ENCODE results near the gene EREG.

GRCh38 chr4:74367656-74368290 is 2.8 kb downstream of the EREG start:
- TF ChIP-seq CTCF (IDR thresholded peaks at IDR 0.05) (no peak), EZH2 (IDR thresholded peaks at IDR 0.05; ENCODE audit: borderline replicate concordance, insufficient read depth, low read depth, low read length, poor library complexity, severe bottlenecking) (no peak)
